HCT116 (cell line): ENCODE results near the gene SRCIN1. TPM values are rescaled to one million over a fixed set of nuclear protein-coding genes. Genes with fewer than 3 reads are reported as not detected.

Experiments
- ATAC-seq: fragments of 200-7000 bp; cut with Tn5 transposase; 2 replicates; pipeline ENCODE4 v1.9.1; 2020; ENCODE audit warnings: mild to moderate bottlenecking, moderate library complexity
- BruUV-seq: library from RNA; stranded (reverse); fragments of 400-500 nt; replicated peaks from 2 replicates; lab custom pipeline; 2021; lab: Mats Ljungman, UMichigan
- CTCF ChIA-PET: fragments of 300-600 bp; sonication (Branson Sonifier 250); formaldehyde crosslinking; loops from one replicate; lab custom pipeline; 2021; ENCODE audit warnings: antibody characterized with exemption; lab: Charles Lee
- POLR2A ChIA-PET: fragments of 300-600, 350-600 bp; sonication (Branson Sonifier 250); formaldehyde crosslinking; loops from one replicate; lab custom pipeline; 2021; ENCODE audit warnings: antibody characterized with exemption; lab: Charles Lee
- RAD21 ChIA-PET, 2 experiments: fragments of 300-600 bp; sonication (Branson Sonifier 250); formaldehyde crosslinking; loops; one replicate each; lab custom pipeline; 2023; ENCODE audit warnings: low total read pairs in 2 of 2; ENCODE audit not compliant: uncharacterized antibody in 2 of 2, unreplicated experiment in 2 of 2, low non-redundant PET in 1 of 2; lab: Charles Lee
- DNase-seq: peaks from one replicate; pipeline ENCODE4 v3.0.0-alpha.2; 2010; ENCODE audit warnings: low read depth, low spot score
- H2AFZ ChIP-seq: fragments of 200-600 bp; shearing (Covaris generic), sonication (generic); 2 replicates; pipeline ENCODE4 v1.6.1; 2017; ENCODE audit warnings: low read depth, mixed run types, mixed read lengths, antibody characterized with exemption, low read length; ENCODE audit not compliant: poor library complexity, severe bottlenecking
- H3K27ac ChIP-seq: 2 replicates; pipeline ENCODE4 v1.5.1; 2012; ENCODE audit warnings: low read depth, low read length
- H3K27me3 ChIP-seq: fragments of 200-600 bp; sonication (generic); 2 replicates; pipeline ENCODE4 v1.6.1; 2016; ENCODE audit warnings: mixed run types, low read length, mixed read lengths; ENCODE audit not compliant: insufficient read depth
- H3K36me3 ChIP-seq, 2 experiments: fragments of 200-500 bp in 1 of 2; fragments of 200-600 bp in 1 of 2; sonication (Bioruptor generic) in 1 of 2; sonication (generic) in 1 of 2; 2 replicates each; pipeline versions ENCODE4 v1.5.1 to v1.6.1; 2014 to 2016; ENCODE audit warnings: low read length in 2 of 2, inconsistent platforms in 1 of 2, mixed read lengths in 1 of 2, mixed run types in 1 of 2; ENCODE audit not compliant: insufficient read depth in 2 of 2, control insufficient read depth in 1 of 2
- H3K4me1 ChIP-seq, 2 experiments: fragments of 200-600 bp in 1 of 2; sonication (generic) in 1 of 2; 2 replicates each; pipeline versions ENCODE4 v1.5.1 to v1.6.1; 2012 to 2017; ENCODE audit warnings: low read length in 2 of 2, inconsistent platforms in 1 of 2, mild to moderate bottlenecking in 1 of 2, mixed read lengths in 1 of 2, mixed run types in 1 of 2, moderate library complexity in 1 of 2; ENCODE audit not compliant: insufficient read depth in 2 of 2, control insufficient read depth in 1 of 2
- H3K4me2 ChIP-seq: fragments of 200-600 bp; sonication (generic); 2 replicates; pipeline ENCODE4 v1.6.1; 2017; ENCODE audit warnings: mixed run types, low read length, mixed read lengths
- H3K4me3 ChIP-seq, 2 experiments: fragments of 200-600 bp in 1 of 2; sonication (generic) in 1 of 2; replicated peaks in 1 of 2; 2 replicates each; pipeline ENCODE4 v1.5.1; 2011 to 2016; ENCODE audit warnings: low read length in 2 of 2, control low read depth in 1 of 2, low read depth in 1 of 2, mild to moderate bottlenecking in 1 of 2, mixed read lengths in 1 of 2, mixed run types in 1 of 2
- H3K79me2 ChIP-seq: fragments of 200-600 bp; sonication (generic); 2 replicates; pipeline ENCODE4 v1.6.1; 2017; ENCODE audit warnings: mild to moderate bottlenecking, mixed run types, low read length, moderate library complexity, mixed read lengths; ENCODE audit not compliant: insufficient read depth
- H3K9ac ChIP-seq: fragments of 200-600 bp; sonication (generic); 2 replicates; pipeline ENCODE4 v1.6.1; 2016; ENCODE audit warnings: low read length, mixed read lengths
- H3K9me2 ChIP-seq: fragments of 200-600 bp; sonication (generic), shearing (Covaris generic); 2 replicates; pipeline ENCODE4 v1.6.1; 2017; ENCODE audit warnings: mixed run types, mild to moderate bottlenecking, moderate library complexity; ENCODE audit not compliant: insufficient read depth
- H3K9me3 ChIP-seq, 2 experiments: fragments of 200-500 bp in 1 of 2; fragments of 200-600 bp in 1 of 2; sonication (Bioruptor generic) in 1 of 2; sonication (generic) in 1 of 2; 2 replicates each; pipeline ENCODE4 v1.6.1; 2014 to 2017; ENCODE audit warnings: low read length in 2 of 2, mixed read lengths in 2 of 2, inconsistent platforms in 1 of 2, low read depth in 1 of 2, mild to moderate bottlenecking in 1 of 2, mixed run types in 1 of 2, moderate library complexity in 1 of 2; ENCODE audit not compliant: control insufficient read depth in 1 of 2, insufficient read depth in 1 of 2
- H4K20me1 ChIP-seq: fragments of 200-600 bp; sonication (generic), shearing (Covaris generic); 2 replicates; pipeline ENCODE4 v1.6.1; 2017; ENCODE audit warnings: mixed run types, mild to moderate bottlenecking, moderate library complexity; ENCODE audit not compliant: insufficient read depth
- ATF3 ChIP-seq: IDR thresholded peaks from 2 replicates; pipeline ENCODE4 v1.6.1; 2012
- CBX3 ChIP-seq: IDR thresholded peaks from 2 replicates; pipeline ENCODE4 v1.6.1; 2012; ENCODE audit warnings: low read depth
- EGR1 ChIP-seq: IDR thresholded peaks from 2 replicates; pipeline ENCODE4 v1.6.1; 2012; ENCODE audit warnings: low read depth
- EZH2 ChIP-seq: fragments of 200-600 bp; sonication (generic); IDR thresholded peaks from 2 replicates; pipeline ENCODE4 v1.6.1; 2017; ENCODE audit warnings: antibody characterized with exemption, mixed run types
- FOSL1 ChIP-seq: IDR thresholded peaks from 2 replicates; pipeline ENCODE4 v1.6.1; 2012; ENCODE audit warnings: low read depth
- MAX ChIP-seq: IDR thresholded peaks from 2 replicates; pipeline ENCODE4 v1.6.1; 2012
- POLR2AphosphoS5 ChIP-seq: IDR thresholded peaks from 2 replicates; pipeline ENCODE4 v1.6.1; 2011; ENCODE audit warnings: mild to moderate bottlenecking, low read depth, low read length, moderate library complexity
- REST ChIP-seq: IDR thresholded peaks from 2 replicates; pipeline ENCODE4 v1.6.1; 2012; ENCODE audit warnings: low read depth
- SIN3A ChIP-seq: IDR thresholded peaks from 2 replicates; pipeline ENCODE4 v1.6.1; 2012; ENCODE audit warnings: low read depth
- YY1 ChIP-seq: IDR thresholded peaks from 2 replicates; pipeline ENCODE4 v1.6.1; 2011; ENCODE audit warnings: low read length, low read depth, moderate library complexity, mild to moderate bottlenecking; ENCODE audit not compliant: insufficient replicate concordance; ENCODE audit errors: extremely low read depth
- ZNF274 ChIP-seq: fragments of 200-500 bp; sonication (Bioruptor generic); IDR thresholded peaks from 2 replicates; pipeline ENCODE4 v1.6.1; 2014; ENCODE audit warnings: mild to moderate bottlenecking, low read depth, low read length, inconsistent platforms
- intact Hi-C: fragments of 100-400 bp; cut with micrococcal nuclease; formaldehyde crosslinking; loops from 2 replicates; pipeline ENCODE4 v1.10.0; 2022
- total RNA-seq: library from RNA; stranded (reverse); gene quantifications from one replicate; pipeline ENCODE4 v1.2.1, GENCODE V29; 2021; ENCODE audit not compliant: unreplicated experiment

The SRCIN1 gene
- total RNA-seq, 1 experiment from 2014 or later, result 10.5 TPM

DNA sequence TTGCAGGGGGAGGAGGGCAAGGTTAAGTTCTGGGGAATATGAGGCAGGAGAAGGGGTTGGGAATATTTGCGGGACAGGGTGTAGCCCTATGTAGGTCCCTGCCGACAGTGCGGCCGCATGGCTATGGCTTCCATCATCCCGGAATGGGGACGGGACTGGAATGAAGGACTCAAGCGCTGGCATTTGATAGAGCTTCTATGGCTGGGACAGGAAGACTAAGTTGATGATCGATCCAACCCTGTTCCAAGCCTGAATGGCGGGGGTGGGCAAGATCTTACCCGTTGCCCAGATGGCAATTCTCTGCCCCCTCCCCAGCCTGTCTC, 47.1 kb downstream of the SRCIN1 start:
- peak overlapping the region; percentile 96 for H3K4me2 ChIP-seq
- H3K9me3 ChIP-seq, result no peaks in the 10 kb centered on the region
- intact Hi-C loops, result loop anchor here (1.0 to 2.0 kb wide), 2 partner anchors 26 to 108 kb away; no protein-coding TSS in a partner anchor
- no TSS peak for BruUV-seq
- H2AFZ ChIP-seq, result no peak overlapping the region
- POLR2A ChIA-PET, result interaction anchor here (0.5 to 1.7 kb wide), 8 partner anchors 13 to 652 kb away, joined by 3 to 6 read pairs (median 4); no protein-coding TSS in a partner anchor
- H3K9ac ChIP-seq, result peak overlapping the region; percentile 57
- peak overlapping the region; percentile 46 to 61 for H3K4me3 ChIP-seq
- no peaks in the 10 kb centered on the region for H3K9me2 ChIP-seq
- CTCF ChIA-PET, result interaction anchor here (0.9 to 4.8 kb wide), 28 partner anchors 8 to 209 kb away, joined by 3 to 146 read pairs (median 4); partner anchors contain the start of gene SRCIN1
- H4K20me1 ChIP-seq, result no peaks in the 10 kb centered on the region
- DNase-seq, result no peak
- peaks cover 21 to 42% of the 10 kb centered on the region in 2 experiments for H3K4me1 ChIP-seq
- no peaks in the 10 kb centered on the region for H3K36me3 ChIP-seq
- peak overlapping the region; percentile 47 for H3K27ac ChIP-seq
- TF ChIP-seq EZH2, result no peak
- TF ChIP-seq, all 23 proteins: peak for 0
- peak; percentile 22 for ATAC-seq
- no peaks in the 10 kb centered on the region for H3K27me3 ChIP-seq
- no peaks in the 10 kb centered on the region for H3K79me2 ChIP-seq
- RAD21 ChIA-PET, result interaction anchor here (1.1 to 2.4 kb wide), 8 partner anchors 21 to 109 kb away, joined by 3 to 21 read pairs (median 8); no protein-coding TSS in a partner anchor

DNA sequence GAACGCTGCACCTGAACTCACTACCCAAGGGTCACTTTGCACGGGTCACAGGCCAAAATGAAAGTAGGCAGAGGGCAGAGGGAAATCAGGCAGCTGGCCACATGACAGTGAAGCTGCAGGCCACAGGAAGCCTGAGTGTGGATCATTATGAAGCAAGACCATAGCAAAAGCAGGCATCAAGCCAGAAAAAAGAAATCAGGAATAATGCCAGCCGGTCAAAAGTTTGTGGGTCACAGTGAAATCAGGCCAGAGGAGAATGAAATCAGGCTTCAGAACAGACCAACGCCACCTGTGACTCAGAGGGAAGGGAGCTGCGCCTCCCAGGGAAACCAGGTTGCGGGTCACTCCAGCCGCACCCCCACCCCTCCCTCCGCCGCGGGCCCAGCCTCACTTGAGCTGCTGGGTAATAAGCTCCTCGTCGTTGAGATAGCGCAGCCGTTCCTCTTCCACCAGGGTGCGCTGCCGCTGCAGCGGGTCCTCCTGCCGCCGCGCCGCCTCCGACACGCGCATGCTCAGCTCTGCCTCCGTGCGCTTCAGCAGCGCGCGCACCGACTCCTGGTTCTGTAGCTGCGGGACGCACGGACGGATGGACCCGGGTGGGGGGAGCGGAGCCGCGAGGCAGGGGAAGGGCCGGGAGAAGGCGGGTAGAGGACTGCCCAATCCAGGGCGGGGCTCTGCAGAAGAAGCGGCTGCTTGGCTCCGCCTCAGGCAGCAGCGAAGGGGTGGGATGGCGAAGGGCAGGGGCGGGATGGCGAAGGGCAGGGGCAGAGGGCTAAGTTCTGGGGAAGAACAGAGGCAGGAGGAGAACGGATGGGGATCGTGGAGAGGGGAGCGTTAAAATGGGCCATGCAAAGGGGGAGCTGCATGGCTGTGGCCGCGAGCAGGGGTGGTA, 47.7 kb downstream of the SRCIN1 start:
- H2AFZ ChIP-seq, result no peak overlapping the region
- ChIA-PET POLR2A (interaction anchor here (0.5 to 1.7 kb wide), 11 partner anchors 12 to 653 kb away, joined by 3 to 6 read pairs (median 4); partner anchors contain the start of gene RPL19), RAD21 (interaction anchor here (0.7 to 2.4 kb wide), 9 partner anchors 21 to 109 kb away, joined by 3 to 21 read pairs (median 7); no protein-coding TSS in a partner anchor), CTCF (interaction anchor here (0.8 to 4.8 kb wide), 30 partner anchors 8 to 208 kb away, joined by 3 to 146 read pairs (median 4); partner anchors contain the start of gene SRCIN1)
- H3K9me2 ChIP-seq, result no peaks in the 10 kb centered on the region
- H3K36me3 ChIP-seq, result no peaks in the 10 kb centered on the region
- ATAC-seq, result peak; percentile 90
- H3K9me3 ChIP-seq, result no peaks in the 10 kb centered on the region
- peak overlapping the region; percentile 96 for H3K4me2 ChIP-seq
- peak overlapping the region; percentile 57 for H3K9ac ChIP-seq
- intact Hi-C loops, result loop anchor here (1.0 to 2.0 kb wide), 2 partner anchors 26 to 109 kb away; no protein-coding TSS in a partner anchor
- H3K79me2 ChIP-seq, result no peaks in the 10 kb centered on the region
- no TSS peak for BruUV-seq
- H3K27ac ChIP-seq, result peak overlapping the region; percentile 47
- no peaks in the 10 kb centered on the region for H4K20me1 ChIP-seq
- H3K4me1 ChIP-seq, result peaks cover 21 to 42% of the 10 kb centered on the region in 2 experiments
- DNase-seq, result peak; percentile 92
- no peaks in the 10 kb centered on the region for H3K27me3 ChIP-seq
- peak overlapping the region; percentile 46 to 61 for H3K4me3 ChIP-seq
- no peak for TF ChIP-seq EGR1
- TF ChIP-seq FOSL1, result no peak
- TF ChIP-seq MAX, result peak; percentile 66
- no peak for TF ChIP-seq ZNF274
- no peak for TF ChIP-seq SIN3A
- no peak for TF ChIP-seq YY1
- no peak for TF ChIP-seq ATF3
- TF ChIP-seq POLR2AphosphoS5, result peak; percentile 54; the same call in 1 of the 2 replicates
- TF ChIP-seq REST, result no peak
- no peak for TF ChIP-seq CBX3
